Measurements from ENCODE around the gene RNF10.

DNA sequence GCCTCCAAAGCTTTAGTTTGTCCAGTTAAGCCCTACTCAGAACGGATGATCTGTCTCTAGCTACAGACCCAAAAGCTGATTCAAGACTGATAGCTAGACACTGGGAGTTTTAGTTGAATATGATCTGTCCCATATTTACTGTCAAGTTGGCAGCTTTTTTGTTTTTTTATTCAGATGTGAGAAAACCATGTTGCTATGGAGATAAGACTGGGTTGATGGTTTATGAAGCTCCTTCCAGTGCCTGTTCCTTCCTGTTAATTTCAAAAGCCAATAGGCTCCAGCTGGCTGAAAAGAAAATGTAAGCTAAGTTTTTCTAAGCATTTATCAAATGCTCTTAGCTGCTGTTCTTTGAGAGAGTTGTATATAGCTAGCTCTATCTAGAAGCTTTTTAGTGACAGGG is 33.6 kb upstream of the RNF10 start:
- TF ChIP-seq POLR2A (IDR thresholded peaks at IDR 0.05), result no peak
- no peak for TF ChIP-seq CTCF (IDR thresholded peaks at IDR 0.05)
- no peak for TF ChIP-seq POLR2AphosphoS5 (IDR thresholded peaks at IDR 0.05)

Measured in stomach (tissue), 4 donors.